ENCODE results near the gene PACSIN3.
A peak's percentile ranks its signal among the peaks of the same experiment; 100 is the strongest.

The PACSIN3 gene

DNA sequence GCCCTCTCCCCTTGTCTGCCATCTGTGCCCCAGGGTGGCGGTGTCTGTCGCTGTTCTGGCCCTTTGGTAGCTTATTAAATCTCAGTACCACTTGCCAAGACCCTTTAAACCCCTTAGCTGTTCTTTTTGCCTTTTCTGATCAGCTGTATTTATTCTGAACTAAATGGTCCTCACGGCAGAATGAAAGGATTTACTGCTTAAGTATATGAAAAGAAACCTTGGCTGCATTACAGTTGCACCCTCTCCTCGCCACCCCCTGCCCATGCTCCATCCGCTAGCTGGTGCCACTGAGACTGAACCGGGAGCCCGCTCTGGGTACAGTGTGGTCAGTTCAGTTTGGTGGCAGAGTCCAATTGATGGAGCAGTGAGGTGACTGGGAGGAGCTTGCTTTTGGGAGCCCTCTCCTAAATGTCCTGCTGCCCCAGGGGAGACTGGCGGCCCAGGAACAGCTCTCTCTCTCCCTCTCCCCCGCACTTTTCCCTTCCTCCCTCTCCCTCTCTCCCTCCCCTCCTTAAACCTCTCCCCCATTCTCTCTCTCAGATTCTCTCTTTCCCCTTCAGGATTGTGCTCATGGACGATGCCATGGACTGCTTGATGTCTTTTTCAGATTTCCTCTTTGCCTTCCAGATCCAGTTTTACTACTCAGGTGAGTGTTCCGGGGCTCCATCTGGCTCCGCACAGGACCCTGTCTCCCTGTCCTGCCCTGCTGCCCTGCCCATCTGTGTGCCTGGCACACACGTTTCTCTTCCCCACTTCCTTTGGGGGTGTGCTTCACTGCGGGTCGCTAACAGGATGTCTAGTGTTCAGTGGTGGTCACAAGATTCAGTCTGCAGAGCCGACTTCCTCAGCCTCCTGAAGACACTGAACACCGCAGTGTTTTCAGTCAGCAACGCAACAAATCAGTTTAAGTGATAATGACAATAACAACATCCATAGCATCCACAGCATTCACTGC lies 31.3 kb downstream of the PACSIN3 start:
- DNase-seq = peak in 6 of 56 donors; percentile 11 to 51 (median 26)

DNA sequence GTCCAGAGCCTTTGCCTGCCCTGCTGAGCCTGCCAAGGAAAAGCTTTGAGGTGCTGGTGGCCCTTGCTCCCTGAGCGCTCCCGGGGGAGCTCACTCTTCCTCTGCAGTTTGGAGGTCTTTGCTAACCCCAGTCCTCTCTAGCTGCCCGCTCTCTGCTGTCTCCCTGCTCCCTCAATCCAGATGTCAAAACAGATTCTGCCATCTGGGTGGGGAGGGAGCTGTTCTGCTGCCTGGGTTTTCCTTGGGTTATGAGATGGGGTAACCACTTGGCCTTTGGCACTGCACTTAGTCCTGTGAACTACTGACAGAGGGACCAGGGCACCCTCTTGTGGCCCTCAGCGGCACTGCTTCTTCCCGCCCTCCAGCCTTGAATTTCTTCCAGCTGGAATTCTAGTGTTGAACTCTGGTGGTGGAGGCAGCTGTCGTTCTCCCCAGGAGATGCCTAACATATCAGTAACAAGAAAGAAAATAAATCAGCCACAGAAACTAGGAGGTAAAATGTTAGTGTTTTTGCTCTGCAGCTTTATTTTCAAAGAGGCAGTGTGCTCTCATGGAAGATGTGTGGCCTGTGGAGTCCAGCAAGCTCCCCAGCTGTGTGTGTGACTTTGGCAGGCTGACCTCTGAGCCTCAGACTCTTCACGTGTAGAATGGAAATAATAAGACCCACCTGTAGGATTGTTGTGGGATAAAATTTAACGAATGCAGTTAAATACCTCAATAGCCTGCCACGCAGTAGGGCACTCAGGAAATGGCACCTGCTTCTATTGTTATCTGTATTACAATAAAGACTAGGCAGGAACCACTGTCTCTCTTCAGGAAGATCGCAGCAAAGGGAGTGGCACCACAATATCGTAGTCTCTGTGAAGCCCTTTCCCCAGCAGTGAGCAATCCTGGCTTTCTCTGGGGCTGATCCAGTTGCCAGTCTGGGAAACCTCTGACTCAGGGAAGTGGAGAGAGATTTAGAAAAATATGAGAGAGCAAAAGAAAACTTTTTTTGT lies 33.0 kb downstream of the PACSIN3 start:
- DNase-seq = peak in 54 of 56 donors; percentile 17 to 94 (median 70)

DNA sequence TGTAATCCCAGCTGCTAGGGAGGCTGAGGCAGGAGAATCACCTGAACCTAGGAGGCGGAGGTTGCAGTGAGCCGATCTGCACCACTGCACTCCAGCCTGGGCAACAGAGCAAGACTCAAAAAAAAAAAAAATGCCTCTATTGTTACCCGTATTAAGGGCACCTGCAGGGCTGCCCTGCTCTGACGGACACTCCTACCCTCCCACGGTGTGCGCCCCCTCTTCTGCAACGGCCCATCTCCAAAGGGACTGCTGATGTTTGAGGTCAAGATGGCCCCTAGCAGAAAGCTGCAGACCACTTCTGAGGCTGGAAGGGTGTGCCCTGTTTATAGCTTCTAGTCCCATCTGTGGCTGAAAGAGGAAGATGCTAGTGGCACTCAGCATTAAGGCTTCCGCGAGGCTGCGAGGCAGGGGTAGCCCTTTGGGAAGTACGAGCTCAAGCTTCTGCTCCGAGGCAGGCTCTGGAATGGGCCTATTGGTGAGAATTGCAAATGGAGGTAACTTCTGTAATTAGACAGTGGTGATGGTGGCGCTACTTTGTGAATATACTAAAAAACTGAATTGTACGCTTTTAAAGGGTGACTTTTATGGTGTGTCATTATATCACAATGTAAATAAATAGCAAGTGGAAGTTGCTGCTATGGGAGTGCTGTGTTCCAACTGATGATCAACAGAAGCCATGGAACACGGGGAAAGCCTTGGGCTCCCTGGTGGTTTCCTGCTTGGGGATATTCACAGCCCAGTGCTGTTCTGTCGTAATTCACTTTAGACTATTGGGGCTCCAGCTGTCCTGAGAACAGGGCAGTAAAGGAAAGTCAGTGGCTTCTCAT lies 33.9 kb downstream of the PACSIN3 start:
- no peak for DNase-seq

GRCh38 chr11:47149782-47150181 lies 36.5 kb downstream of the PACSIN3 start:
- no peak for DNase-seq

DNA sequence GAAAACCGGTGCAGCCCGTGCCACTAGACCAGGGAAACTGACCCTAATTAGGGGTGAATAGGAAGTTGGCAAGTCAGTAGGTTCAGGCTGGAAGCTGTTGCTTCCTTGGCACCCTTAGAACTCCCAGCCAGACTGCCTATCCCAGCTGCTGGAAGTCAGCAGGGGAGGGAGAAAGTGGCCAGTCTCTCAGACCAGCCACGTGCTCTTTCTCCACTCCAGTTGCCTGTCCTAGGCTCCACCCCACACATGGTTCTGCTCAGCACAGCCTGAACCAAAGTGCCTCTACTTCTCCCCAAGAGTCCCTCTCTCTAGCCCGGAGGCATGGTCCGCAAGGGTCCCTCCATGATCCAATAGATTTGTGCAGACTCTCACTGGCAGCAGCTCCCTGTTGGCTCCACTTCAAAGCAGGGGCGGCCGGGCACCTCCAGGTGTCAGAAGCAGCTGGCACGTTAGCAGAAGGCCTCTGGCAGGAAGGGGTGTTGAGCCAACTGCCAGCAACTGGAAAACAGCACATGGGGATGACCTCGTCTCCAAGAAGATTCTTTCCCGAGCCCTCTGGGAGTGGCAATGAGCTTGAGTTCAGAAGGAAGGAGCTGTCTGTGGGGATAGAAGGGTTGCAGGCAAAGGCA lies 37.2 kb downstream of the PACSIN3 start:
- peak in 11 of 56 donors; percentile 18 to 45 (median 32) for DNase-seq

- DNase-seq = no peak
Measured at GRCh38 chr11:47148270-47148669, 38.0 kb downstream of the PACSIN3 start.

- DNase-seq = no peak
Measured at GRCh38 chr11:47147681-47148080, 38.6 kb downstream of the PACSIN3 start.

- no peak for DNase-seq
Measured at GRCh38 chr11:47147250-47147649, 39.0 kb downstream of the PACSIN3 start.

- no peak for DNase-seq
Measured at GRCh38 chr11:47144541-47144940, 41.7 kb downstream of the PACSIN3 start.

GRCh38 chr11:47143322-47143721 lies 42.9 kb downstream of the PACSIN3 start:
- DNase-seq = no peak

GRCh38 chr11:47139878-47140277 lies 46.4 kb downstream of the PACSIN3 start:
- DNase-seq = no peak

DNA sequence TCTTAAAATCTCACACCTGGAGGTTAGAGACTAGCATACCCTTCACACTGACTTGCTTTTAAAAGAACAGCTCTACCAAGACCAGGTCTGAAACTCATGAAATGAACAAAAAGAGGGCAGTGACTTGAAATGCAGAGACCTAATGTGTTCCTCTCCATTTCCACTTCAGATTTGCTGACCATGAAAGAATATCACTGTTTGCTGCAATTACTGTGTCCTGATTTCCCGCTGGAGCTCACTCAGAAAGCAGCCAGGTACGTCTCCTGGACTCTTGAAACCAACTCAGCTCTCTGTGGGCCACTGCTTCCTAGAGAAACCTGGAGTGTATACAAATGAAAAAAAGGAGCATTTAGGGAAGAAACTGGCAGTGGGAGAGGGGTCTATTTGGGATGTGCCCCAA lies 48.8 kb downstream of the PACSIN3 start:
- DNase-seq = no peak

DNA sequence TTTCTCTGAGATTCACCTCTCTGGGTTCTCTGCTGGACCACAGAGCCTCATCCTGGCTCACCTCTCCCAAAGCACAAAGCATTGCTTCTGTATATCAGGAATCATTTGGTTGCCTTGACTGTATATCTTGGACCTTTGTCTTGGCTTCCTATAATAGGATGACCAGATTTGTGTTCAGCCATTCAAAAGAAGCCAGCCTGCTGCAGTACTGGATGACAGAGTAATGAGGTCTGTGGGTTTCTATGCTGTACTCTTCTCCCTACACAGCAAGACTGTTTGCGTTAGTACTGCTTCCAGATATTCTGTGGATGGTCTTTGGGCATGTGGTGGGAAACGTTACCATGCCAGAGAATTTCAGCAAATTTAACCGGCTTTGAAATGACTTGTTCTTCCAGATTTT lies 49.3 kb downstream of the PACSIN3 start:
- no peak for DNase-seq

- DNase-seq = no peak
Measured at GRCh38 chr11:47136327-47136726, 49.9 kb downstream of the PACSIN3 start.

GRCh38 chr11:47132981-47133380 lies 53.3 kb downstream of the PACSIN3 start:
- no peak for DNase-seq

DNA sequence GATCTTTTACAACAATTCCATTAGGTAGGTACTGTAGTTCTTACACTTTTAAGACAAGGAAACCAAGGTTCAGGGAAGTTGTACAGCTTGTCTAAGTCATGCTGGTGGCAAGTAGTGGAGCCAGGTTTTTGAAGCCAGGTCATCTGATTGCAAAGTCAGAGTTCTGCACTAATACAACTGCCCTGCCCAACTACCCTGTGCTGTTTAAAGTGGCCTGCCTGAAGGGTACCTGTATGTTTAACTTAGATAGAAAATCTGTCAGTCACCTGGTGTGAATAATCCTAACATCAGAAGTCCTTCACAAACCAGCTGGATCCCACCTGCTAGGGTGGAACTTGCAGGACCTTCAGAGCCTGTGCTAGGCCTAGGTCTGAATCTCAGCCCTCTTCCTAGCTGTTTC lies 53.7 kb downstream of the PACSIN3 start:
- no peak for DNase-seq

DNA sequence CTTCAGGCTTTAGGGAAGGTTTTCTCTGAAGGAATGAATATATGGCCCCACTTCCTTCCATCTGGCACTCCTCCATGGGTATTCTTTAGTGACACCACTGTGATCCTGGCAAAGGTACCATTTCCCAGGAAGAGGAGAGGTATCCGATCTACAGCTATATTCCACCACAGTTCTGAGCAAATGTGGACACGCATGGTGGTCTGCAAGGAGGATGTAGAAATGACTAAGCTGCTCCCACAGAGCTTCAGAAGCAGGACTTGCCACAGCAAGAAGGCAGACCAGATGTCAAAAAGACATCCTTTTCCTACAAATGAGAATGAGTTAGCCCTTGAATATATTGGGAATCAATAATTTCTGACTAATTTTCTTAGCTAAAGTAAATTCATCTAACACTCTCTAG lies 55.1 kb downstream of the PACSIN3 start:
- no peak for DNase-seq

- DNase-seq = no peak
Measured at GRCh38 chr11:47130543-47130942, 55.7 kb downstream of the PACSIN3 start.

All from amygdala (tissue), 56 donors.